Mesendoderm (in vitro differentiated cells): ENCODE results near the gene FCGR2B.
"Not testable (repeated sequence)": the region's sequence is repeated elsewhere in the genome, so short reads cannot be mapped to it uniquely, and the experiment has no call there.

ENCODE experiments used
- DNase-seq: peaks from one replicate; pipeline ENCODE4 v3.0.0; 2013
- H2AK5ac ChIP-seq: 2 replicates; pipeline ENCODE4 v1.6.1; 2013; ENCODE audit warnings: low read length, inconsistent platforms
- H2BK120ac ChIP-seq: 2 replicates; pipeline ENCODE4 v1.6.1; 2013; ENCODE audit warnings: low read depth, mild to moderate bottlenecking, low read length, moderate library complexity, mixed read lengths
- H2BK15ac ChIP-seq: replicated peaks from 2 replicates; pipeline ENCODE4 v1.6.1; 2013; ENCODE audit warnings: low read depth, mild to moderate bottlenecking, moderate library complexity
- H2BK5ac ChIP-seq: 2 replicates; pipeline ENCODE4 v1.6.1; 2013; ENCODE audit warnings: low read length, inconsistent platforms
- H3K18ac ChIP-seq: 2 replicates; pipeline ENCODE4 v1.6.1; 2013; ENCODE audit warnings: mild to moderate bottlenecking, low read length, mixed read lengths
- H3K23ac ChIP-seq: one replicate; pipeline ENCODE4 v1.6.1; 2013; ENCODE audit warnings: low read length
- H3K27ac ChIP-seq: 2 replicates; pipeline ENCODE4 v1.5.1; 2013; ENCODE audit warnings: low read depth, mild to moderate bottlenecking, inconsistent platforms, low read length, moderate library complexity
- H3K27me3 ChIP-seq: 2 replicates; pipeline ENCODE4 v1.6.1; 2013; ENCODE audit warnings: low read length, control low read depth, mild to moderate bottlenecking, inconsistent platforms; ENCODE audit not compliant: insufficient read depth, poor library complexity
- H3K36me3 ChIP-seq: 2 replicates; pipeline ENCODE4 v1.6.1; 2013; ENCODE audit warnings: low read length, inconsistent platforms; ENCODE audit not compliant: control insufficient read depth, insufficient read depth
- H3K4ac ChIP-seq: one replicate; pipeline ENCODE4 v1.6.1; 2013; ENCODE audit warnings: low read depth, mild to moderate bottlenecking, low read length, moderate library complexity
- H3K4me1 ChIP-seq: 2 replicates; pipeline ENCODE4 v1.6.1; 2013; ENCODE audit warnings: low read depth, low read length, inconsistent platforms; ENCODE audit not compliant: control insufficient read depth
- H3K4me2 ChIP-seq: 2 replicates; pipeline ENCODE4 v1.6.1; 2013; ENCODE audit warnings: low read length
- H3K4me3 ChIP-seq: 2 replicates; pipeline ENCODE4 v1.5.1; 2013; ENCODE audit warnings: mild to moderate bottlenecking, low read length
- H3K56ac ChIP-seq: one replicate; pipeline ENCODE4 v1.6.1; 2013; ENCODE audit warnings: low read length
- H3K79me1 ChIP-seq: 2 replicates; pipeline ENCODE4 v1.6.1; 2013; ENCODE audit warnings: low read length, inconsistent platforms
- H3K79me2 ChIP-seq: 2 replicates; pipeline ENCODE4 v1.6.1; 2013; ENCODE audit warnings: mild to moderate bottlenecking, low read length; ENCODE audit not compliant: control insufficient read depth, insufficient read depth
- H3K9ac ChIP-seq: 2 replicates; pipeline ENCODE4 v1.6.1; 2013; ENCODE audit warnings: low read length, inconsistent platforms
- H4K5ac ChIP-seq: one replicate; pipeline ENCODE4 v1.6.1; 2013; ENCODE audit warnings: low read length
- H4K8ac ChIP-seq: one replicate; pipeline ENCODE4 v1.6.1; 2013; ENCODE audit warnings: low read depth, mild to moderate bottlenecking, control low read depth, low read length, moderate library complexity
- WGBS: extraction: QIAGEN DNeasy Blood & Tissue Kit; methylation state at CpG from one replicate; pipeline ENCODE4 v1.1.7; 2013; ENCODE audit warnings: low lambda C conversion rate, missing lambda C conversion rate; ENCODE audit not compliant: insufficient coverage; ENCODE audit errors: extremely low coverage; 5-methylcytosine and 5-hydroxymethylcytosine counted together

The FCGR2B gene

DNA sequence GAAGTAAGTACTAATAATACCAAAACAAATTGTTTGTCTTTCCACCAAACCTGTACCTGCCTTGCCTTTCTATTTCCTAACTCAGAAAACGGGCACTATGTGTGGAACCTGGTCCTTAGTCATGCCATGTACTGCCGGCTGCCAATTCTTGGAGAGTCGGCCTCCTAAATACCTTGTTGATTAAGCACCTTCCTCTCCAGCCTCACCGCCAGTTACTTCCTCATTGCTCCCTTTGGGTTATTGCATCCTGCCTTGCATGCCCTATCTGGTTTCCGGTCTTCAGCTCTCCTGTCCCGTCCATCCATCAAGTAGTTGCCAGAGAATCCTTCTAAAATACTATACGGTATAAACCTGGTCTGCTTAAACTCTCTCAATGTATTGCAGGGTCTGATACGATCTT lies 40.9 kb upstream of the FCGR2B start:
- not testable (repeated sequence) for H3K4me1 ChIP-seq, H3K79me1 ChIP-seq, H3K4ac ChIP-seq, H3K27ac ChIP-seq, H3K79me2 ChIP-seq, H2AK5ac ChIP-seq, H4K8ac ChIP-seq, H2BK120ac ChIP-seq, H2BK5ac ChIP-seq, H3K9ac ChIP-seq, H3K27me3 ChIP-seq, H3K18ac ChIP-seq, H3K4me2 ChIP-seq, H3K56ac ChIP-seq, H3K23ac ChIP-seq, H3K36me3 ChIP-seq, H4K5ac ChIP-seq, H3K4me3 ChIP-seq, H2BK15ac ChIP-seq
- peak; percentile 23 for DNase-seq
- no CpG with 5 or more reads among the region's 8 CpGs for WGBS

DNA sequence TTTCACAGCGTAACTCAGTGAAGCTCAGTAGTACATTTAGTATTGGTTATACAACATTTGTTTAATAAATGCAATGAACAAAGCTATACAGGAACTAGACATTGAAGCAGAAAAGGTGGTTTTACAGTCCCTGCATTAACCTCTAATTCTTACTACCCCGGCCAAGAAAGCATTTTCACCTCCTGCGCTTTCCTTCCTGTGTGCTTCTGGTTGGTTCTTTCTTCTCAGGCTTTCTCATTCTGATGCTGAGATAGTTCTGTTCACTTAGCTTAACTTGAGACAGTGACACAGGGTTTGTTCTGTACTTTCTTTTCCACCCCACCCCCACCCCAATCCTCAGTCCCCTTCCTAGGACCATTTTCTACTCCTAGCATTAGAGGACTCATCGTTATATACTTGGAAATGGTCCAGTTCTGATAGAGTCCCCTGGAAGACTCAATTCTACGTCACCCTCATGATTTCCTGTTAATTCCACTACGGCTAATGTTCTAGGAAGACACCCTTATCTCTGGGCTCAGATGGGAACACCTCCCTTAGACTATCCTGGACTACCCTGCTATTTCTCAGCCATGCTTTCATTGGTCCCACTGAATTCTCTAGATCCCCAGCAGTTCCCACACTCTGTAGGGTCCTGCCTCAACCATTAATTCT lies 39.4 kb upstream of the FCGR2B start:
- H2BK120ac ChIP-seq, H3K4ac ChIP-seq, H2BK5ac ChIP-seq, DNase-seq, H3K4me2 ChIP-seq, H3K27ac ChIP-seq, H3K36me3 ChIP-seq, H3K79me2 ChIP-seq, H2BK15ac ChIP-seq, H3K79me1 ChIP-seq, H2AK5ac ChIP-seq, H4K8ac ChIP-seq, H4K5ac ChIP-seq, H3K27me3 ChIP-seq, H3K9ac ChIP-seq, H3K18ac ChIP-seq, H3K23ac ChIP-seq, H3K56ac ChIP-seq, H3K4me3 ChIP-seq, H3K4me1 ChIP-seq: not testable (repeated sequence)
- no CpG with 5 or more reads among the region's 6 CpGs for WGBS

DNA sequence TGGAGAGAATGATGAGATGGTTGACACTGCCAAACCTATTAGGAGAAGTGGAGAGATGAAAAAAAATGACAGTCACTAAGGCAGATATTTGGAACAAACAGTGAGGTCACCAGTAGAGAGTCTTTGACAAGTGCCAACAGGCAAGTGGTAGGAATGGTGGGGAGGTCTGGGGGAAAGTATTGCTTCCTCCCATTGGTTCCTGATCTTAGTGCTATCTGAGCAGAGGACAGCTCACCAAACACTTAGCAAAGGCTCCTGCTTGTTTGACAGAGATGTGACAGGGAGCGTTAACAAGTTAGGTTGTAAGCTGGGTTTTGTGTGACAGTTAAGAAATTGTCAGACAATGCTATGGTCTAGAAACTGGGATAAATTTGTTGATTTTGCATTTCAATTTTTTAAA lies 38.3 kb upstream of the FCGR2B start:
- not testable (repeated sequence) for H3K18ac ChIP-seq, H3K56ac ChIP-seq, H3K23ac ChIP-seq, H3K36me3 ChIP-seq, H2BK15ac ChIP-seq, H3K4ac ChIP-seq, H3K79me2 ChIP-seq, H3K27me3 ChIP-seq, DNase-seq, H3K4me2 ChIP-seq, H2BK5ac ChIP-seq, H4K5ac ChIP-seq, H3K4me3 ChIP-seq, H3K79me1 ChIP-seq, H3K4me1 ChIP-seq, H3K9ac ChIP-seq, H2BK120ac ChIP-seq, H3K27ac ChIP-seq, H2AK5ac ChIP-seq, H4K8ac ChIP-seq
- no CpG with 5 or more reads among the region's 1 CpG for WGBS

DNA sequence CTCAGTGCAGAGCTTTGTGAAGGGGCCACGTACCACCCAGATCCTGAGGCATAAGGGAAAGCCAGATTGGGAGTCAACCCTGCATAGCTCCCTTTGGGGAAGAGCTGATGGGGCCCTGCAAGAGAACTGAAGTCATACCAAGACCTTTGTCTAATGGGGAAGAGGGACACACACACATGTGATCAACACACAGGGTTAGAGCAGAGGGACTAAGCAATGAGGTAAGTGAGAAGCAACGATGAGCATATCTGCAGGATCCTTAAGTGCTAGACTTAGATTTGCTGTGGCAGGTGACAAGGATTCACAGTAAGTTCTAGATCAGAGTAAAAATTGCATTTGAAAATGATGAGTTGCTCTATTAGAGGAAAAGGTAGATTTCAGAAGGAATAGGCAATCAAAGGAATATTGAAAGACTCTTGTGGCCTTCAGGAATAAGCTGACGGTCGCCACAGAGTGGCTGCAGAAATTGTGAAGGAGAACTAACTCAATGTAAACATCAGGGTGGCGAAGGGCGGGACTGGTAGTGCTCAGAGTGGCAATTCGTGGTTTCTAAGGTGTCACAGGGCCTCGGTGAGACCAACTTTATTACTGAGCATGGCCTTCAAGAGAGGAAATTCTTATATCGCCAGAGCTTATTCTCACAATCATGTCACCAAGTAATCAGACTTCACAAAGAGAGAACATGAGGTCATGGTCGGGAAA lies 36.3 kb upstream of the FCGR2B start:
- DNase-seq, H3K18ac ChIP-seq, H3K79me1 ChIP-seq, H2BK120ac ChIP-seq, H3K9ac ChIP-seq, H3K56ac ChIP-seq, H2BK5ac ChIP-seq, H3K36me3 ChIP-seq, H3K4me1 ChIP-seq, H3K23ac ChIP-seq, H3K79me2 ChIP-seq, H3K4ac ChIP-seq, H3K27me3 ChIP-seq, H4K8ac ChIP-seq, H2AK5ac ChIP-seq, H3K4me3 ChIP-seq, H2BK15ac ChIP-seq, H4K5ac ChIP-seq, H3K4me2 ChIP-seq, H3K27ac ChIP-seq: not testable (repeated sequence)
- WGBS = no CpG with 5 or more reads among the region's 10 CpGs

DNA sequence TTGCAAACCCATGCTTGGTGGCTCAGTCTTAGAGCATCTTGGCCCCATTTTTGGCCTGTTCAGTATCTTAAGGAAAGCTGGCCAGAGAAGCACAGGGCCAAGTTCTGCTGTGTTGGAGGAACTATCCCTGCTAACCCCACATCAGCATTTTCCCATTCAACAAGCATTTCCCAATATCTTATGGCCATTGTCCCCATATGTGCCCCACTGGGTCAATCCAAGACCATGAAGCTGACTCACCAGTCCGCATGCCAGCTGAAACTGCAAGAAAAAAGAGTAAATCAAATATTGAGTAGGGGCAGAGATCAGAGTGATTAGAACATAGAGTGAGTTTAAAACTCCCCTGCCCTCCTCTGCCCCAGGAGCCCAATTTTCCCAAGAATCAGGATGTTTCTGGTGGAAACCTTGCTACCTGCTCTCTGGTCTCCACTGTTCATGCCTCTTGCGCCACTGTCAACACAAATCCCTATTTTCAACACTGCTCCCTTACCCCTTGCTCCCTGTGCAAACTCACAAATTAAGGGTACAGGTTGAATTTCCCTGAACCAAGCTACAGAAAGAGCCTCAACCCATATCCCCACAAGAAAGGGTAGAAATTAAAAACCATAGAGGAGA lies 32.7 kb upstream of the FCGR2B start:
- not testable (repeated sequence) for H3K4ac ChIP-seq, H3K4me2 ChIP-seq, H3K23ac ChIP-seq, H3K4me3 ChIP-seq, H2BK15ac ChIP-seq, H3K36me3 ChIP-seq, H3K79me2 ChIP-seq, H4K8ac ChIP-seq, H3K56ac ChIP-seq, H3K9ac ChIP-seq, H3K27ac ChIP-seq, H3K18ac ChIP-seq, H3K27me3 ChIP-seq, H2AK5ac ChIP-seq, H3K4me1 ChIP-seq, H3K79me1 ChIP-seq, H2BK120ac ChIP-seq, DNase-seq, H4K5ac ChIP-seq, H2BK5ac ChIP-seq
- no CpG with 5 or more reads among the region's 2 CpGs for WGBS
